Measurements from ENCODE around the gene HAND2.
A peak's percentile ranks its signal among the peaks of the same experiment; 100 is the strongest.

Gene HAND2

DNA sequence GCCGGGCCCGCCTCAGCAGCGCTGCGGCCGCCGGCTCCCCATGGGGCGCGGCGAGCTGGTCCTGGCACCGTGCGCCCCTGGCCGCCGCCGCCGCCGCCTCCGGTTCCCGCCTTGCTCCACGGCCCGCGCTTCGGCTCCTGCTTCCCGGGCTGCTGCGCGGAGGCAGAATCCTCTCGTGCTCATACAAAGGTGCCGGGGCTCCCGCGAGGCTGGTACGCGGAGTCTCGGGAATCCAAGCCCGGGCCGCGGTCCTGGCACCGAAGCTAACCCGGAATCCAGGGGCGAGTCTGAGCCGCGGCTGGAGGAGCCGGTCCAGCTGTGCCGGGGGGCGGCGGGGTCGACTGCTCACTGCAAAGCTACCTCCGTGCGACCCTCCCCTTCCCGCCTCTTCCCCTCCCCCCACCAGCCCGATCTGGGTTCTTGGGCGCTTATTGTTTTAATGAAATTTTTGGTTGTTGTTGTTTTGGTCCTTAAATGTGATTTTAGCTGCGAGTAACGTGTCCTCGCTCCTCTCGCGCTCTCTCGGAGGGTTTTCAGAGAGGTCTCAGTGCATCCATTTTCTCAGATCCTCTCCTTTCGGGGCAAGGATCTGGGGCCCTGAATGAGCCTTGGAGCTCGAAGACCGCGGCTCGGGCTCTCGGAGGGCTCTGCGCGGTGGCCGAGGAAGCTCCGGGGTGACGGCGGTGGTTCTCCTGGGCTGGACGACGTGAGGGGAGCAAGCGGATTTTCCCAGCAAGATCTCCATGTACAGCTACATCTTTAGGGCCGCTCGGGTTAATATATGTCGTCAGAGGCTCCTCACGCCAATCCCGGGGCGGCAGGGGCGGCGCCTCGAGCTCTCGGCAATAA lies at the start of gene HAND2:
TSS of gene HAND2 (minus strand) at position 753 of the 849 bp plus-strand sequence. CDS start 940 bp downstream, outside the sequence.
- TF ChIP-seq GATA1 (IDR thresholded peaks at IDR 0.05; ENCODE audit: low read depth, low read length) (no peak), POLR2A (IDR thresholded peaks at IDR 0.05; ENCODE audit: low read length) (no peak)
- peak in 1 of 2 experiments; percentile 16 for DNase-seq

DNA sequence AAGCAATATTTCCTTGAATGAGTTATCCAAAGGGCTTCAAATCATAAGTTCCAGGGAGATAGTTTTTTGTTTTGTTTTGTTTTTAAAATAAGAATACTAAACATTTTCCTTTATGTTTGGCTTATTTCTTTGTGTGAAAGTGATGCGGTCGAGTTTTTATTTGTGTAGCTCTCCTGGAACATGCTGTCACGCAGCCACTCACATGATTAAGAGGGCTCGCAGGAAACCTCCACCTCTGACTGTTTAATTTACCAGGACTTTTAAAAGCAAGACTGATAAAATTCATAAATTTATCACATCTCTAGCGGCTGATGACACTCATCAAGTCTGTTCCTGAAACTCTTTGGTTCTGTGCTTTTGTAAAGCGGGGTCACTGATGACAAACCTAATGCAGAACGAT lies 48.9 kb upstream of the HAND2 start:
- no peak for TF ChIP-seq POLR2A (IDR thresholded peaks at IDR 0.05; ENCODE audit: low read length)
- TF ChIP-seq GATA1 (IDR thresholded peaks at IDR 0.05; ENCODE audit: low read depth, low read length) = no peak
- no peak for DNase-seq

- no peak for TF ChIP-seq POLR2A (IDR thresholded peaks at IDR 0.05; ENCODE audit: low read length)
- DNase-seq = no peak
These were observed 47.9 kb upstream of the HAND2 start for GRCh38 chr4:173577963-173578362.

GRCh38 chr4:173575482-173576152 lies 45.6 kb upstream of the HAND2 start:
- TF ChIP-seq POLR2A (IDR thresholded peaks at IDR 0.05; ENCODE audit: low read length) = no peak
- no peak for TF ChIP-seq GATA1 (IDR thresholded peaks at IDR 0.05; ENCODE audit: low read depth, low read length)
- no peak for DNase-seq

GRCh38 chr4:173573725-173574124 lies 43.7 kb upstream of the HAND2 start:
- no peak for DNase-seq
- TF ChIP-seq POLR2A (IDR thresholded peaks at IDR 0.05; ENCODE audit: low read length) (no peak), GATA1 (IDR thresholded peaks at IDR 0.05; ENCODE audit: low read depth, low read length) (no peak)

GRCh38 chr4:173573286-173573685 lies 43.3 kb upstream of the HAND2 start:
- no peak for DNase-seq

DNA sequence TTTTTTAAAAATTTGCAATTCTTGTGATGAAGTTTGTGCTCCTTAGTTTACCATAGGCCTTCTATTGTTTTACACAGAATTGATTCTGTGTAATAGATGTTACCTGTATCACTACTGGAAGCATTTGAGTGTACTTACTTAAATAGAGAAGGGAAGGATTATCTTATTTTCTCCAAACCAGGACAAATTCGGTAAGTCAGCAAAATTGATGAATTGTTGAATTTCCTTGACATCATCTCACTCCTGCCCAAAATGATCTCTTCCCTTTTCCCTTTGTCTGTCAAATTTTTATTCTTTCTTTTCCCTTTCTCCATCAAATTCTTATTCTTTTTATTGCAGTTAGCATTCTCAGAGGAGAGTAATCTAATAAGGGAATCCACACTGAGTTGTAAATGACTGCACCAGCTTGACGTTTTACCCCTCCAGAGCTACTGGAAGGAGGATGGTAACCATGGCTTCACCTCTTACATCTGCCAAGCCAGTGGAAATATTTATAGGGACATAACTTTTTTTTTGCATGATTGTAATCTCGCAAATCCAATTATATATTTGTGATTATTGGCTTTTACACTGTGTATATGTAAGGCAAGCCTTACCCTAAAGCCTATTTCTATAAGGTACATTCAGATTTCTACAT lies 42.6 kb upstream of the HAND2 start:
- TF ChIP-seq GATA1 (IDR thresholded peaks at IDR 0.05; ENCODE audit: low read depth, low read length) (no peak), POLR2A (IDR thresholded peaks at IDR 0.05; ENCODE audit: low read length) (no peak)
- no peak for DNase-seq

More at GRCh38 chr4:173573286-173573685, 43.3 kb upstream of the HAND2 start:
- TF ChIP-seq POLR2A (IDR thresholded peaks at IDR 0.05; ENCODE audit: low read length) (no peak), GATA1 (IDR thresholded peaks at IDR 0.05; ENCODE audit: low read depth, low read length) (no peak)

DNA sequence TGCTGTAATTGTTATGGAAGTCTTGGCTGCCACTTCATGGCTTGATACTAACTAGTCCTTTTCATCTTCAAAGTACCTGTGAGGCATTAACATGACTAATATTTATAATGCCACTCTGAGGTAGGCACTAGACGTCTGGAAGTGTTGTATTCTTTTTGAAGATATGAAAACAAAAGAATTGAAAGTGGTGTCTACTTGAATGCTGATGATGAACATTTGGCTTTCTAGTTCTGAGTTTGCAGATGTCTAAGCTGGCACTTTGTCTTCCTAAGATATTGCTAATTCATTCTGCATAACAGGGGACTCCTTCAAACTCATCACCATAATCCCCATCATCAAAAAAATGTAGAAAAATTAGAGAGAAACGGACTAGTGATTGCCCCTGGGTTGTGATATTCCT lies 41.6 kb upstream of the HAND2 start:
- no peak for DNase-seq
- no peak for TF ChIP-seq POLR2A (IDR thresholded peaks at IDR 0.05; ENCODE audit: low read length)
- TF ChIP-seq GATA1 (IDR thresholded peaks at IDR 0.05; ENCODE audit: low read depth, low read length) = no peak

GRCh38 chr4:173565281-173565680 lies 35.3 kb upstream of the HAND2 start:
- TF ChIP-seq GATA1 (IDR thresholded peaks at IDR 0.05; ENCODE audit: low read depth, low read length) (no peak), POLR2A (IDR thresholded peaks at IDR 0.05; ENCODE audit: low read length) (no peak)
- DNase-seq = no peak

- TF ChIP-seq POLR2A (IDR thresholded peaks at IDR 0.05; ENCODE audit: low read length) = no peak
- no peak for TF ChIP-seq GATA1 (IDR thresholded peaks at IDR 0.05; ENCODE audit: low read depth, low read length)
These were observed 34.4 kb upstream of the HAND2 start for GRCh38 chr4:173564461-173564860.

DNA sequence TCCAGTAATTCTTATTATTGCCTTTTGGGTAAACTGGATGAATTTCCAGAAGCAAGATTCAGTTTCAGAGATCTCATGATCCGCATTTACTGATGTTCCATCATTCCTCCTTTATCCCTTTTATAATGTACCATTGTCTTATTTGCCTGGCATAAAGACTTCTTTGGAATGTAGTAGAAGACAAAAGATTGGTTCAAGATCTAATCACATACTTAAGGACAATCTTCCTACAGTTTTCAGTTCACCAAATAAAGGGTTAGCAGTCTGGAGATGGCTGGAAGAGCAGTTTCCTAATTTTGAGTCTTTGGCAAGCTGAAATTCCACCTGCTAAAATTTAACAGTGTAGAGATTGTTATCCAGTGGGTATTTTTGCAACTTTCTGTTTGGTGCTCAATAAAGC lies 30.9 kb upstream of the HAND2 start:
- no peak for TF ChIP-seq POLR2A (IDR thresholded peaks at IDR 0.05; ENCODE audit: low read length)
- no peak for TF ChIP-seq GATA1 (IDR thresholded peaks at IDR 0.05; ENCODE audit: low read depth, low read length)
- DNase-seq = no peak

More at GRCh38 chr4:173564461-173564860, 34.4 kb upstream of the HAND2 start:
- no peak for DNase-seq

GRCh38 chr4:173556398-173557131 lies 26.5 kb upstream of the HAND2 start:
- TF ChIP-seq GATA1 (IDR thresholded peaks at IDR 0.05; ENCODE audit: low read depth, low read length) (no peak), POLR2A (IDR thresholded peaks at IDR 0.05; ENCODE audit: low read length) (no peak)

GRCh38 chr4:173547889-173548288 lies 17.9 kb upstream of the HAND2 start:
- DNase-seq = no peak
- TF ChIP-seq POLR2A (IDR thresholded peaks at IDR 0.05; ENCODE audit: low read length) (no peak), GATA1 (IDR thresholded peaks at IDR 0.05; ENCODE audit: low read depth, low read length) (no peak)

More at GRCh38 chr4:173556398-173557131, 26.5 kb upstream of the HAND2 start:
- no peak for DNase-seq

Data from erythroblast (primary cell).